Endothelial cell of umbilical vein (primary cell): ENCODE measurements around the gene SULF2. TPM values are rescaled to one million over a fixed set of nuclear protein-coding genes. Genes with fewer than 3 reads are reported as not detected.

Source experiments
- BruUV-seq: library from RNA; stranded (reverse); fragments of 400-500 nt; replicated peaks from 2 replicates; lab custom pipeline; 2021; lab: Mats Ljungman, UMichigan
- CTCF ChIA-PET: fragments of 300-600, 350-600 bp; sonication (Branson Sonifier 250); formaldehyde crosslinking; loops from one replicate; lab custom pipeline; 2021; ENCODE audit warnings: antibody characterized with exemption, inconsistent platforms; lab: Charles Lee
- POLR2A ChIA-PET: fragments of 300-600, 350-600 bp; sonication (Branson Sonifier 250); formaldehyde crosslinking; loops from one replicate; lab custom pipeline; 2021; ENCODE audit warnings: antibody characterized with exemption, inconsistent platforms; lab: Charles Lee
- DNase-seq: peaks from one replicate; pipeline ENCODE4 v3.0.0-alpha.2; 2011; ENCODE audit warnings: low read depth, low spot score
- FAIRE-seq: peaks from 2 replicates; lab custom pipeline; 2011; peaks lifted over from hg19 to GRCh38; lab: Jason Lieb, UNC
- H2AFZ ChIP-seq: 2 replicates; pipeline ENCODE4 v1.6.0; 2012; ENCODE audit warnings: low read depth, low read length, control low read depth, inconsistent platforms
- H3K27ac ChIP-seq: 2 replicates; pipeline ENCODE4 v1.5.1; 2011; ENCODE audit warnings: low read depth, mild to moderate bottlenecking, control low read depth, low read length, moderate library complexity; ENCODE audit not compliant: insufficient read depth
- H3K27me3 ChIP-seq, 2 experiments: 2 replicates each; pipeline versions ENCODE4 v1.6.0 to v1.6.1; 2011; ENCODE audit warnings: low read length in 2 of 2, mixed read lengths in 1 of 2; ENCODE audit not compliant: control insufficient read depth in 2 of 2, insufficient read depth in 2 of 2
- H3K36me3 ChIP-seq, 2 experiments: 2 replicates in 1 of 2; 3 replicates in 1 of 2; pipeline ENCODE4 v1.5.1; 2011; ENCODE audit warnings: low read length in 2 of 2, mild to moderate bottlenecking in 1 of 2, moderate library complexity in 1 of 2; ENCODE audit not compliant: control insufficient read depth in 2 of 2, insufficient read depth in 2 of 2; ENCODE audit errors: extremely low read depth in 1 of 2
- H3K4me1 ChIP-seq: 3 replicates; pipeline ENCODE4 v1.5.1; 2011; ENCODE audit warnings: mild to moderate bottlenecking, low read length; ENCODE audit not compliant: control insufficient read depth, insufficient read depth; ENCODE audit errors: extremely low read depth
- H3K4me2 ChIP-seq: 2 replicates; pipeline ENCODE4 v1.6.1; 2011; ENCODE audit warnings: low read length, control low read depth, mixed read lengths; ENCODE audit not compliant: insufficient read depth
- H3K4me3 ChIP-seq, 3 experiments: fragments of 200-600 bp in 1 of 3; sonication (generic), shearing (Covaris generic) in 1 of 3; replicated peaks in 1 of 3; 2 replicates each; pipeline ENCODE4 v1.5.1; 2011 to 2016; ENCODE audit warnings: control low read depth in 3 of 3, low read length in 3 of 3, mild to moderate bottlenecking in 2 of 3, inconsistent platforms in 1 of 3, low read depth in 1 of 3, moderate library complexity in 1 of 3; ENCODE audit not compliant: insufficient read depth in 1 of 3
- H3K79me2 ChIP-seq: 2 replicates; pipeline ENCODE4 v1.6.0; 2012; ENCODE audit warnings: low read length, inconsistent platforms; ENCODE audit not compliant: control insufficient read depth, insufficient read depth
- H3K9ac ChIP-seq: replicated peaks from 2 replicates; pipeline ENCODE3; 2011; ENCODE audit warnings: low read length, control low read depth; ENCODE audit not compliant: insufficient read depth; ENCODE audit errors: extremely low read depth
- H3K9me1 ChIP-seq: replicated peaks from 3 replicates; pipeline ENCODE4 v1.6.0; 2011; ENCODE audit warnings: mild to moderate bottlenecking, low read length; ENCODE audit not compliant: control insufficient read depth, insufficient read depth; ENCODE audit errors: extremely low read depth
- H3K9me3 ChIP-seq: replicated peaks from 2 replicates; pipeline ENCODE4 v1.5.1; 2012; ENCODE audit warnings: low read length, inconsistent platforms; ENCODE audit not compliant: control insufficient read depth, insufficient read depth
- H4K20me1 ChIP-seq: replicated peaks from 2 replicates; pipeline ENCODE3; 2011; ENCODE audit warnings: mild to moderate bottlenecking, low read length; ENCODE audit not compliant: control insufficient read depth, insufficient read depth; ENCODE audit errors: extremely low read depth
- EZH2 ChIP-seq: IDR thresholded peaks from 2 replicates; pipeline ENCODE4 v1.6.1; 2012; ENCODE audit warnings: borderline replicate concordance, low read depth, mild to moderate bottlenecking, moderate library complexity, low read length, inconsistent platforms; ENCODE audit not compliant: severe bottlenecking
- FOS ChIP-seq: IDR thresholded peaks from 2 replicates; pipeline ENCODE4 v1.6.1; 2011; ENCODE audit warnings: mild to moderate bottlenecking, low read length, moderate library complexity, borderline replicate concordance; ENCODE audit not compliant: insufficient read depth
- GATA2 ChIP-seq: IDR thresholded peaks from 2 replicates; pipeline ENCODE4 v1.7.0; 2011; ENCODE audit warnings: low read depth, mild to moderate bottlenecking, moderate library complexity, mixed read lengths, low read length; ENCODE audit not compliant: insufficient read length, insufficient read depth
- JUN ChIP-seq: IDR thresholded peaks from 2 replicates; pipeline ENCODE4 v1.6.1; 2011; ENCODE audit warnings: borderline replicate concordance, low read depth; ENCODE audit not compliant: insufficient read length, insufficient read depth
- POLR2A ChIP-seq: IDR thresholded peaks from 2 replicates; pipeline ENCODE4 v1.6.1; 2012; ENCODE audit warnings: low read depth, mild to moderate bottlenecking, control low read depth, low read length
- POLR2AphosphoS5 ChIP-seq: IDR thresholded peaks from 2 replicates; pipeline ENCODE4 v1.6.1; 2012; ENCODE audit warnings: low read depth, mild to moderate bottlenecking, control low read depth, low read length, moderate library complexity; ENCODE audit not compliant: insufficient read depth
- dilution Hi-C: fragments of 300-500 bp; cut with MboI; formaldehyde crosslinking; loops from one replicate; pipeline ENCODE4 v1.15.0; 2019; ENCODE audit warnings: low sequenced_read_pairs; ENCODE audit not compliant: extremely low pct_ligation_motif_present
- intact Hi-C: fragments of 100-400 bp; cut with micrococcal nuclease; formaldehyde crosslinking; loops from one replicate; pipeline ENCODE4 v1.10.0; 2022
- polyA plus RNA-seq, 4 experiments: library from polyadenylated mRNA; depleted of rRNA in 3 of 4; stranded (reverse) in 3 of 4; unstranded in 1 of 4; fragments of >200 nt; gene quantifications; 2 replicates each; pipeline versions ENCODE4 v1.2.1 to v1.2.3, GENCODE V29; 2011 to 2012; ENCODE audit warnings: missing spikeins in 1 of 4
- total RNA-seq: library from RNA; stranded (reverse); gene quantifications from 2 replicates; pipeline ENCODE4 v1.2.3, GENCODE V29; 2021
- TF ChIP-seq, protein P1 (sequence below): IDR thresholded peaks from 2 replicates; pipeline ENCODE4 v1.6.1; 2011; ENCODE audit not compliant: insufficient read depth, insufficient read length
- TF ChIP-seq, protein P2 (sequence below), 2 donors: IDR thresholded peaks; 1 replicate in 1 of 2; 2 replicates in 1 of 2; pipeline ENCODE4 v1.5.1; 2011; ENCODE audit warnings: low read length in 2 of 2, mild to moderate bottlenecking in 2 of 2, moderate library complexity in 2 of 2, control low read depth in 1 of 2, inconsistent platforms in 1 of 2, low read depth in 1 of 2; ENCODE audit not compliant: insufficient read depth in 1 of 2; ENCODE audit errors: extremely low read depth in 1 of 2

SULF2 gene
- total and polyA plus RNA-seq, 2 donors (not counting 3 experiments of a cell fraction or from before 2014, with no cell fraction given), result 58.5 to 160 TPM

DNA sequence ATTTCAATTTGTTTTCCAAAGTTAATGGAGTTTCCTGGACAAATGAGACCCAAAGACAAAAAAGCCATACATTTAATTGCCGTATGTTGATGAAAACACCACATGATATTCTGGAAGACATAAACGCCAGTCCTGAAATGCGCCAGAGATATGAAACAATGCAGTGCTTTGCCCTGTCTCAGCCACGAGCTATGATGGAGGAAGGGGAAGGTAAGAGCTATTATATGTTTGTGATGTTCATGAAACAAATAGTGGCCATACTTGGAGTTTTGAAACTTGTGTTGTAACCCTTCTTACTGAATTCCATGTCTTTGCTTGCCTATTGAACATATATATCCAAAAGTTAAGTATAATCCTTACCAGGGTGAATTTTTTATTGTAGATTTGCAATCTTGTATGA, 157.7 kb downstream of the SULF2 start:
- no peaks in the 10 kb centered on the region for H3K4me1 ChIP-seq
- no peak overlapping the region for H2AFZ ChIP-seq
- TF ChIP-seq, protein P1, sequence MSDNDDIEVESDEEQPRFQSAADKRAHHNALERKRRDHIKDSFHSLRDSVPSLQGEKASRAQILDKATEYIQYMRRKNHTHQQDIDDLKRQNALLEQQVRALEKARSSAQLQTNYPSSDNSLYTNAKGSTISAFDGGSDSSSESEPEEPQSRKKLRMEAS, result no peak
- no peak for TF ChIP-seq POLR2A
- TF ChIP-seq JUN, result no peak
- TF ChIP-seq POLR2AphosphoS5, result no peak
- no peak for TF ChIP-seq EZH2
- TF ChIP-seq FOS, result no peak
- peaks cover 4 to 12% of the 10 kb centered on the region in 2 experiments for H3K36me3 ChIP-seq
- dilution Hi-C loops, result no loop called here
- intact Hi-C loops, result no loop called here
- no peak overlapping the region for H3K4me2 ChIP-seq
- ChIA-PET CTCF (interaction anchor here (1.0 kb wide), 1 partner anchor 244 kb away, joined by 6 read pairs; no protein-coding TSS in a partner anchor), POLR2A (no interaction called here)
- H3K27me3 ChIP-seq, result no peaks in the 10 kb centered on the region
- H4K20me1 ChIP-seq, result no peaks in the 10 kb centered on the region
- FAIRE-seq (no peak), DNase-seq (no peak)
- no peak overlapping the region for H3K9ac ChIP-seq
- no TSS peak for BruUV-seq
- no peak overlapping the region for H3K4me3 ChIP-seq
- no peaks in the 10 kb centered on the region for H3K9me3 ChIP-seq
- peaks cover 2% of the 10 kb centered on the region for H3K79me2 ChIP-seq
- H3K27ac ChIP-seq, result no peak overlapping the region
- no peaks in the 10 kb centered on the region for H3K9me1 ChIP-seq

DNA sequence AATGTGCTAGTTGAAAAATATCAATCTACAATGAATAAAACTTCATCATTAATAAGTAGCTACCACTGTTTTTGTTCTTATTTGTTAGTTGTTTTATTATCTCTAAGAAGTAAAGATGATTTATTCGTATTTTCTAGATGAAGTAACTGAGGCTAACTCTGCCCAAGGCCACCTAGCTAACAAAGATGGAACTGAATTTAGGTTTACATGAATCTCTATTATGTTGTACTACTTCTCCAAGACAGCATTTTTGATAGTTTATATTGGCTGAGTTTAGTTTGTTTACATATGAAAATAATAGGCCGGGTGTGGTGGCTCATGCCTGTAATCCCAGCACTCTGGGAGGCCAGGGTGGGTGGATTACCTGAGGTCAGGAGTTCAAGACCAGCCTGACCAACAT, 162.1 kb downstream of the SULF2 start:
- Histone ChIP-seq H3K4me3 (no peak overlapping the region), H3K79me2 (peaks cover 2% of the 10 kb centered on the region), H3K36me3 (peaks cover 4 to 12% of the 10 kb centered on the region in 2 experiments), H3K4me1 (peaks cover 3% of the 10 kb centered on the region), H3K9me1 (no peaks in the 10 kb centered on the region), H3K9ac (no peak overlapping the region), H3K27ac (no peak overlapping the region), H3K4me2 (no peak overlapping the region), H4K20me1 (no peaks in the 10 kb centered on the region), H3K9me3 (no peaks in the 10 kb centered on the region), H3K27me3 (no peaks in the 10 kb centered on the region), H2AFZ (no peak overlapping the region)
- no peak for DNase-seq
- TF ChIP-seq FOS (no peak), GATA2 (no peak), POLR2A (no peak), JUN (no peak), POLR2AphosphoS5 (no peak), EZH2 (no peak)
- TF ChIP-seq, protein P1, result no peak
- TF ChIP-seq, protein P2, sequence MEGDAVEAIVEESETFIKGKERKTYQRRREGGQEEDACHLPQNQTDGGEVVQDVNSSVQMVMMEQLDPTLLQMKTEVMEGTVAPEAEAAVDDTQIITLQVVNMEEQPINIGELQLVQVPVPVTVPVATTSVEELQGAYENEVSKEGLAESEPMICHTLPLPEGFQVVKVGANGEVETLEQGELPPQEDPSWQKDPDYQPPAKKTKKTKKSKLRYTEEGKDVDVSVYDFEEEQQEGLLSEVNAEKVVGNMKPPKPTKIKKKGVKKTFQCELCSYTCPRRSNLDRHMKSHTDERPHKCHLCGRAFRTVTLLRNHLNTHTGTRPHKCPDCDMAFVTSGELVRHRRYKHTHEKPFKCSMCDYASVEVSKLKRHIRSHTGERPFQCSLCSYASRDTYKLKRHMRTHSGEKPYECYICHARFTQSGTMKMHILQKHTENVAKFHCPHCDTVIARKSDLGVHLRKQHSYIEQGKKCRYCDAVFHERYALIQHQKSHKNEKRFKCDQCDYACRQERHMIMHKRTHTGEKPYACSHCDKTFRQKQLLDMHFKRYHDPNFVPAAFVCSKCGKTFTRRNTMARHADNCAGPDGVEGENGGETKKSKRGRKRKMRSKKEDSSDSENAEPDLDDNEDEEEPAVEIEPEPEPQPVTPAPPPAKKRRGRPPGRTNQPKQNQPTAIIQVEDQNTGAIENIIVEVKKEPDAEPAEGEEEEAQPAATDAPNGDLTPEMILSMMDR (IDR thresholded peaks at IDR 0.05; ENCODE audit: extremely low read depth in 1 of 2, insufficient read depth in 1 of 2, low read depth in 1 of 2, low read length in 2 of 2), result no peak
- dilution Hi-C loops (no loop called here), intact Hi-C loops (no loop called here)
- POLR2A ChIA-PET, result interaction anchor here (0.6 kb wide), 1 partner anchor 180 kb away, joined by 5 read pairs; no protein-coding TSS in a partner anchor
- CTCF ChIA-PET, result interaction anchor here (1.4 to 3.0 kb wide), 3 partner anchors 240 to 997 kb away, joined by 4 to 25 read pairs (median 6); no protein-coding TSS in a partner anchor
- no peak for FAIRE-seq
- BruUV-seq, result no TSS peak
